ENCODE measurements around the gene TAAR5. TPM values are rescaled to one million over a fixed set of nuclear protein-coding genes. Genes with fewer than 3 reads are reported as not detected.
"Not testable (repeated sequence)": the region's sequence is repeated elsewhere in the genome, so short reads cannot be mapped to it uniquely, and the experiment has no call there.

Gene TAAR5
- total RNA-seq, 1 donor from 2014 or later: not detected

DNA sequence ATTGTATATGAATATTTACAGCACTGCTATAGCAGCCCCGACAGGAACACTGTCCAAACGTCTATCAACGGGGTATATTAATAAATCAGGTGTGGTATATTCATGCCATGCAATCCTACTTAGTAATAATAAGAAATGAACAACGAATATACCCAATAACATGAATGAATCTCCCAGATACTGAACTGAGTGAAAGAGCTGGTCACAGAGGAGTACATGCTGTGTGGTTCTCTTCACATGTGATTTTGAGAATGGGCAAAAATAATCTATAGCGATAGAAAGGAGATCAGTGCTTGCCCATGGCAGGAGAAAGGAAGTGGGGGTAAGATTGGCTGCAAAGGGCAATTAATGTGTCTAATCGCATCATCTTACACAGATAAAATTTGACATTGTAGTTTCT lies 23.1 kb downstream of the TAAR5 start:
- H3K27ac Mint-ChIP-seq (ENCODE audit: unreplicated experiment): no peak overlapping the region
- peaks cover 63% of the 10 kb centered on the region for H3K27me3 Mint-ChIP-seq (ENCODE audit: unreplicated experiment)
- no peak for TF ChIP-seq CTCF (IDR thresholded peaks at IDR 0.05)

DNA sequence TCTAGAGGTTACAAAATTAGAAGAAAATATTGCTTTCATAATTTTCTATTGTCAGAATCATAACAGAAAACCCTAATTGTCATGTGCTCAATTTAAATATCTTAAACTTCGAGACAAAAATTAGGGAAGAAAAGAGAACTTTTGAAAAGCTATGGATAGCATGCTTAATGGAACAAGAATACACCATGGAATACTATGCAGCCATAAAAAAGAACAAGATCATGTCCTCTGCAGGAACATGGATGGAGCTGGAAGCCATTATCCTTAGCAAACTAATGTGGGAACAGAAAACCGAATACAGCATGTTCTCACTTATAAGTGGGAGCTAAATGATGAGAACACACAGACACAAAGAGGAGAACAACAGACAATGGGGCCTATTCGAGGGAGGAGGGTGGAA lies 29.5 kb downstream of the TAAR5 start:
- H3K27ac Mint-ChIP-seq (ENCODE audit: unreplicated experiment); H3K4me3 Mint-ChIP-seq (ENCODE audit: unreplicated experiment); H3K4me1 Mint-ChIP-seq (ENCODE audit: unreplicated experiment); H3K9me3 Mint-ChIP-seq (ENCODE audit: unreplicated experiment); H3K36me3 Mint-ChIP-seq (ENCODE audit: unreplicated experiment); DNase-seq (ENCODE audit: extremely low spot score, unreplicated experiment): not testable (repeated sequence)
- peaks cover 47% of the 10 kb centered on the region for H3K27me3 Mint-ChIP-seq (ENCODE audit: unreplicated experiment)

More for the DNA sequence above, 23.1 kb downstream of the TAAR5 start:
- Mint-ChIP-seq H3K4me1 (ENCODE audit: unreplicated experiment) (no peaks in the 10 kb centered on the region), H3K36me3 (ENCODE audit: unreplicated experiment) (no peaks in the 10 kb centered on the region), H3K4me3 (ENCODE audit: unreplicated experiment) (no peak overlapping the region), H3K9me3 (ENCODE audit: unreplicated experiment) (no peaks in the 10 kb centered on the region)
- DNase-seq (ENCODE audit: extremely low spot score, unreplicated experiment): no peak

- no peak for TF ChIP-seq CTCF (IDR thresholded peaks at IDR 0.05)
- Mint-ChIP-seq H3K36me3 (ENCODE audit: unreplicated experiment) (no peaks in the 10 kb centered on the region), H3K9me3 (ENCODE audit: unreplicated experiment) (no peaks in the 10 kb centered on the region), H3K27ac (ENCODE audit: unreplicated experiment) (no peak within 1 kb of the TSS), H3K27me3 (ENCODE audit: unreplicated experiment) (peaks cover 63% of the 10 kb centered on the region), H3K4me1 (ENCODE audit: unreplicated experiment) (no peaks in the 10 kb centered on the region), H3K4me3 (ENCODE audit: unreplicated experiment) (no peak within 1 kb of the TSS)
- DNase-seq (ENCODE audit: extremely low spot score, unreplicated experiment): no peak
These were observed 37.2 kb downstream of the TAAR5 start, which contains the start of gene TAAR8 for GRCh38 chr6:132552372-132552771. Gene TAAR8 (plus strand): TSS chr6:132552672. CDS start chr6:132552693, 21 bp downstream.

DNA sequence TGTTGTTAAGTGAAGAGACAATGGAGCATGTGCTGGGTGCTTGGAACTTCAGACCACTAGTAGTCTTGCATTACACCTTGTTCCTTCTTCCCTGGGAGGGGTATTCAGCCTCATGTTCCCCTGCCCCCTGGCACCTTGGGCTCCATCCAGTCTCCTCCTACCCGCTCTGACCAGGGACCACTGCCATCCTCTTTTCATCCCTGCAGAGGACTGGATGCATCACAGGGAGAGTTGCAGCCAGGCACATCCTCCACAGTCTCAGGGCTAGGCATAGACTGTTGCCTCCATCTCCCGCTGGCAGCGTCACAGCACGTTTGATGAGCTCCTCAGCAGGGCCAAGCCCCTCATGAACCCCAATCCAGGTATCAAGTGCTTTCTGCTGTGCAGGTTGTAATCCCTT lies 38.3 kb downstream of the TAAR5 start:
- Mint-ChIP-seq H3K9me3 (ENCODE audit: unreplicated experiment) (no peaks in the 10 kb centered on the region), H3K4me3 (ENCODE audit: unreplicated experiment) (no peak overlapping the region), H3K27ac (ENCODE audit: unreplicated experiment) (no peak overlapping the region), H3K36me3 (ENCODE audit: unreplicated experiment) (no peaks in the 10 kb centered on the region), H3K4me1 (ENCODE audit: unreplicated experiment) (no peaks in the 10 kb centered on the region), H3K27me3 (ENCODE audit: unreplicated experiment) (peaks cover 57% of the 10 kb centered on the region)
- no peak for DNase-seq (ENCODE audit: extremely low spot score, unreplicated experiment)
- no peak for TF ChIP-seq CTCF (IDR thresholded peaks at IDR 0.05)

- no peak for TF ChIP-seq CTCF (IDR thresholded peaks at IDR 0.05)
- Mint-ChIP-seq H3K9me3 (ENCODE audit: unreplicated experiment) (no peaks in the 10 kb centered on the region), H3K4me1 (ENCODE audit: unreplicated experiment) (no peaks in the 10 kb centered on the region), H3K36me3 (ENCODE audit: unreplicated experiment) (no peaks in the 10 kb centered on the region), H3K27me3 (ENCODE audit: unreplicated experiment) (peaks cover 60% of the 10 kb centered on the region), H3K27ac (ENCODE audit: unreplicated experiment) (no peak overlapping the region), H3K4me3 (ENCODE audit: unreplicated experiment) (no peak overlapping the region)
- no peak for DNase-seq (ENCODE audit: extremely low spot score, unreplicated experiment)
These were observed 40.6 kb downstream of the TAAR5 start for GRCh38 chr6:132548746-132549463.
